CD14-positive monocyte (primary cell): ENCODE results near the gene GRM8. TPM values are rescaled to one million over a fixed set of nuclear protein-coding genes. Genes with fewer than 3 reads are reported as not detected.

Experiments
- DNase-seq, 3 donors: peaks; one replicate each; pipeline ENCODE4 v3.0.0-alpha.2; 2011 to 2022
- H2AFZ ChIP-seq: 2 replicates; pipeline ENCODE4 v1.6.0; 2012; ENCODE audit warnings: mild to moderate bottlenecking, low read depth, low read length, inconsistent platforms; ENCODE audit not compliant: insufficient read depth, poor library complexity, severe bottlenecking
- H3K27ac ChIP-seq, 2 donors: 1 replicate in 1 of 2; 2 replicates in 1 of 2; pipeline ENCODE4 v1.5.1; 2012 to 2013; ENCODE audit warnings: low read length in 2 of 2, control low read depth in 1 of 2, inconsistent platforms in 1 of 2, low read depth in 1 of 2, mild to moderate bottlenecking in 1 of 2
- H3K27me3 ChIP-seq, 2 donors: one replicate each; pipeline versions ENCODE4 v1.6.0 to v1.6.1; 2011 to 2013; ENCODE audit warnings: low read length in 2 of 2; ENCODE audit not compliant: control insufficient read depth in 2 of 2, insufficient read depth in 2 of 2
- H3K36me3 ChIP-seq, 2 donors: replicated peaks in 1 of 2; 1 replicate in 1 of 2; 2 replicates in 1 of 2; pipeline versions ENCODE4 v1.5.1 to v1.6.1; 2012 to 2013; ENCODE audit warnings: low read length in 2 of 2, control low read depth in 1 of 2, inconsistent platforms in 1 of 2, mild to moderate bottlenecking in 1 of 2; ENCODE audit not compliant: insufficient read depth in 2 of 2, control insufficient read depth in 1 of 2
- H3K4me1 ChIP-seq, 2 donors: 1 replicate in 1 of 2; 2 replicates in 1 of 2; pipeline versions ENCODE4 v1.5.1 to v1.6.1; 2012 to 2013; ENCODE audit warnings: low read length in 2 of 2, control low read depth in 1 of 2, inconsistent platforms in 1 of 2, mild to moderate bottlenecking in 1 of 2, moderate library complexity in 1 of 2; ENCODE audit not compliant: insufficient read depth in 2 of 2, control insufficient read depth in 1 of 2
- H3K4me2 ChIP-seq: replicated peaks from 2 replicates; pipeline ENCODE3; 2012; ENCODE audit warnings: low read length, moderate library complexity, mild to moderate bottlenecking; ENCODE audit not compliant: poor library complexity, severe bottlenecking; ENCODE audit errors: extremely low read depth
- H3K4me3 ChIP-seq, 3 experiments: fragments of 200-600 bp in 1 of 3; sonication (generic) in 1 of 3; replicated peaks in 1 of 3; 1 replicate in 2 of 3; 2 replicates in 1 of 3; pipeline ENCODE4 v1.5.1; 2011 to 2013; ENCODE audit warnings: low read length in 3 of 3, mild to moderate bottlenecking in 3 of 3, control low read depth in 2 of 3, low read depth in 2 of 3, inconsistent platforms in 1 of 3, moderate library complexity in 1 of 3
- H3K79me2 ChIP-seq: 2 replicates; pipeline ENCODE4 v1.6.0; 2012; ENCODE audit warnings: mild to moderate bottlenecking, control low read depth, inconsistent platforms, low read length, moderate library complexity; ENCODE audit not compliant: insufficient read depth
- H3K9ac ChIP-seq: 2 replicates; pipeline ENCODE4 v1.6.0; 2017; ENCODE audit warnings: low read length, mild to moderate bottlenecking; ENCODE audit not compliant: insufficient read depth, poor library complexity, severe bottlenecking
- H3K9me3 ChIP-seq, 2 donors: replicated peaks in 1 of 2; 1 replicate in 1 of 2; 2 replicates in 1 of 2; pipeline versions ENCODE4 v1.5.1 to v1.6.1; 2012 to 2013; ENCODE audit warnings: low read length in 2 of 2, control low read depth in 1 of 2; ENCODE audit not compliant: control insufficient read depth in 1 of 2, insufficient read depth in 1 of 2
- H4K20me1 ChIP-seq: 2 replicates; pipeline ENCODE4 v1.6.0; 2012; ENCODE audit warnings: mild to moderate bottlenecking, low read length, control low read depth, moderate library complexity; ENCODE audit not compliant: insufficient read depth
- H3K27ac Mint-ChIP-seq, 7 donors: one replicate each; pipeline ENCODE4 v1.8.0; 2020; ENCODE audit warnings: mild to moderate bottlenecking in 7 of 7, mixed read lengths in 7 of 7, moderate library complexity in 6 of 7, inconsistent platforms in 2 of 7
- H3K27me3 Mint-ChIP-seq, 3 donors: one replicate each; pipeline ENCODE4 v1.8.0; 2021 to 2022; ENCODE audit warnings: low read depth in 3 of 3, mild to moderate bottlenecking in 3 of 3, mixed read lengths in 3 of 3, moderate library complexity in 3 of 3, inconsistent platforms in 1 of 3
- H3K36me3 Mint-ChIP-seq, 2 donors: one replicate each; pipeline ENCODE4 v1.8.0; 2020; ENCODE audit warnings: mixed read lengths in 2 of 2, inconsistent platforms in 1 of 2, mild to moderate bottlenecking in 1 of 2
- H3K4me1 Mint-ChIP-seq: one replicate; pipeline ENCODE4 v1.8.0; 2020; ENCODE audit warnings: mild to moderate bottlenecking, mixed read lengths
- H3K4me3 Mint-ChIP-seq, 2 donors: one replicate each; pipeline ENCODE4 v1.8.0; 2020; ENCODE audit warnings: mild to moderate bottlenecking in 2 of 2, mixed read lengths in 2 of 2, moderate library complexity in 1 of 2
- H3K9me3 Mint-ChIP-seq, 7 donors: one replicate each; pipeline ENCODE4 v1.8.0; 2020 to 2022; ENCODE audit warnings: mixed read lengths in 7 of 7, mild to moderate bottlenecking in 6 of 7, moderate library complexity in 6 of 7, inconsistent platforms in 2 of 7
- CTCF ChIP-seq: fragments of 200-600 bp; IDR thresholded peaks from one replicate; pipeline ENCODE4 v1.8.0; 2022; ENCODE audit warnings: antibody characterized with exemption, mild to moderate bottlenecking
- WGBS: methylation state at CpG from one replicate; pipeline ENCODE4 v1.1.5; 2013; ENCODE audit warnings: missing lambda C conversion rate; ENCODE audit not compliant: insufficient coverage; 5-methylcytosine and 5-hydroxymethylcytosine counted together
- intact Hi-C, 2 donors: fragments of 100-400 bp; cut with micrococcal nuclease; formaldehyde crosslinking; loops; one replicate each; pipeline versions ENCODE4 v1.15.0 to v1.15.1; 2023
- polyA plus RNA-seq, 3 donors: library from polyadenylated mRNA; depleted of rRNA in 1 of 3; unstranded in 2 of 3; stranded (reverse) in 1 of 3; fragments of 300-500 nt in 2 of 3; fragments of >200 nt in 1 of 3; fragmentation: Illumina TruSeq in 2 of 3; gene quantifications; 1 replicate in 2 of 3; 2 replicates in 1 of 3; pipeline ENCODE4 v1.2.3, GENCODE V29; 2012 to 2021

Gene GRM8
- polyA plus RNA-seq, 3 donors: not detected

GRCh38 chr7:126690848-126691751, 561.6 kb downstream of the GRM8 start:
- Histone ChIP-seq H3K9ac (no peak overlapping the region), H3K9me3 (peaks cover 6 to 22% of the 10 kb centered on the region in 2 donors), H2AFZ (no peak overlapping the region), H3K79me2 (no peaks in the 10 kb centered on the region), H3K27ac (no peak overlapping the region), H3K27me3 (no peaks in the 10 kb centered on the region), H3K4me1 (no peaks in the 10 kb centered on the region), H3K36me3 (no peaks in the 10 kb centered on the region), H3K4me3 (no peak overlapping the region), H3K4me2 (no peak overlapping the region), H4K20me1 (no peaks in the 10 kb centered on the region)
- Mint-ChIP-seq H3K36me3 (no peaks in the 10 kb centered on the region), H3K27me3 (no peaks in the 10 kb centered on the region), H3K4me1 (no peaks in the 10 kb centered on the region), H3K27ac (no peak overlapping the region), H3K4me3 (no peak overlapping the region), H3K9me3 (peaks cover 8 to 29% (median 10%) of the 10 kb centered on the region in 7 donors)
- intact Hi-C loops: no loop called here
- 94% methylated on average over 7 of the region's 11 CpGs for WGBS
- no peak for TF ChIP-seq CTCF
- no peak for DNase-seq

- Histone ChIP-seq H3K4me1 (no peaks in the 10 kb centered on the region), H3K27ac (no peak overlapping the region), H3K9ac (no peak overlapping the region), H3K36me3 (no peaks in the 10 kb centered on the region), H3K27me3 (no peaks in the 10 kb centered on the region), H3K4me3 (no peak overlapping the region), H3K9me3 (peaks cover 6 to 32% of the 10 kb centered on the region in 2 donors), H3K4me2 (no peak overlapping the region), H4K20me1 (no peaks in the 10 kb centered on the region), H2AFZ (no peak overlapping the region), H3K79me2 (no peaks in the 10 kb centered on the region)
- WGBS: 97% methylated on average over 15 of the region's 15 CpGs
- Mint-ChIP-seq H3K27me3 (no peaks in the 10 kb centered on the region), H3K27ac (no peak overlapping the region), H3K36me3 (no peaks in the 10 kb centered on the region), H3K4me3 (no peak overlapping the region), H3K4me1 (no peaks in the 10 kb centered on the region), H3K9me3 (peaks cover 8 to 35% (median 15%) of the 10 kb centered on the region in 7 donors)
- intact Hi-C loops: no loop called here
- no peak for DNase-seq
- TF ChIP-seq CTCF: no peak
These were observed 562.6 kb downstream of the GRM8 start for GRCh38 chr7:126690104-126690503.
